Panc1 (cell line): ENCODE measurements around the gene CYBRD1. TPM values are rescaled to one million over a fixed set of nuclear protein-coding genes. Genes with fewer than 3 reads are reported as not detected.

Experiments used
- ATAC-seq: fragments of 200-7000 bp; cut with Tn5 transposase; 2 replicates; pipeline ENCODE4 v1.9.1; 2020; ENCODE audit warnings: mild to moderate bottlenecking, moderate library complexity
- BruUV-seq: library from RNA; stranded (reverse); fragments of 400-500 nt; replicated peaks from 2 replicates; lab custom pipeline; 2021; lab: Mats Ljungman, UMichigan
- CTCF ChIA-PET: fragments of 300-600 bp; sonication (Branson Sonifier 250); formaldehyde crosslinking; loops from one replicate; lab custom pipeline; 2022; ENCODE audit warnings: antibody characterized with exemption; lab: Charles Lee
- POLR2A ChIA-PET: fragments of 300-600 bp; sonication (Branson Sonifier 250); formaldehyde crosslinking; loops from one replicate; lab custom pipeline; 2022; ENCODE audit warnings: antibody characterized with exemption; lab: Charles Lee
- DNase-seq: peaks from one replicate; pipeline ENCODE4 v3.0.0-alpha.2; 2010; ENCODE audit warnings: low read depth, low spot score
- H3K27ac ChIP-seq: 2 replicates; pipeline ENCODE4 v1.5.1; 2011; ENCODE audit warnings: mild to moderate bottlenecking, low read length, inconsistent platforms
- H3K27me3 ChIP-seq: fragments of 200-500 bp; sonication (Bioruptor generic); 2 replicates; pipeline ENCODE4 v1.6.0; 2014; ENCODE audit warnings: low read length, inconsistent platforms; ENCODE audit not compliant: control insufficient read depth, insufficient read depth
- H3K36me3 ChIP-seq: fragments of 200-500 bp; sonication (Bioruptor generic); 2 replicates; pipeline ENCODE4 v1.5.1; 2014; ENCODE audit warnings: inconsistent platforms, mild to moderate bottlenecking, low read length, moderate library complexity; ENCODE audit not compliant: control insufficient read depth, insufficient read depth
- H3K4me1 ChIP-seq: 2 replicates; pipeline ENCODE4 v1.5.1; 2011; ENCODE audit warnings: inconsistent platforms, mild to moderate bottlenecking, low read length, moderate library complexity; ENCODE audit not compliant: control insufficient read depth, insufficient read depth
- H3K4me3 ChIP-seq, 2 experiments: 2 replicates each; pipeline ENCODE4 v1.5.1; 2011 to 2012; ENCODE audit warnings: low read depth in 2 of 2, low read length in 2 of 2, mild to moderate bottlenecking in 2 of 2, inconsistent platforms in 1 of 2, moderate library complexity in 1 of 2
- H3K9me3 ChIP-seq: fragments of 200-500 bp; sonication (Bioruptor generic); 2 replicates; pipeline ENCODE4 v1.5.1; 2014; ENCODE audit warnings: low read depth, mild to moderate bottlenecking, inconsistent platforms, low read length, moderate library complexity; ENCODE audit not compliant: control insufficient read depth, insufficient read depth
- CTCF ChIP-seq: fragments of 450-650 bp; IDR thresholded peaks from 2 replicates; pipeline ENCODE4 v1.5.1; 2017; ENCODE audit warnings: mild to moderate bottlenecking
- POLR2AphosphoS5 ChIP-seq: IDR thresholded peaks from 2 replicates; pipeline ENCODE4 v1.6.1; 2012; ENCODE audit warnings: mild to moderate bottlenecking, low read depth, low read length, moderate library complexity
- REST ChIP-seq, 2 experiments: IDR thresholded peaks; 2 replicates each; pipeline ENCODE4 v1.6.1; 2011 to 2012; ENCODE audit warnings: low read depth in 2 of 2, control low read depth in 1 of 2, low read length in 1 of 2, mild to moderate bottlenecking in 1 of 2, moderate library complexity in 1 of 2; ENCODE audit not compliant: insufficient read depth in 1 of 2
- SIN3A ChIP-seq: IDR thresholded peaks from 2 replicates; pipeline ENCODE4 v1.6.1; 2012; ENCODE audit warnings: low read depth, mild to moderate bottlenecking, low read length, moderate library complexity, borderline replicate concordance; ENCODE audit not compliant: insufficient read depth
- TCF7L2 ChIP-seq: IDR thresholded peaks from 2 replicates; pipeline ENCODE4 v1.6.1; 2011; ENCODE audit warnings: mild to moderate bottlenecking, low read depth, low read length, inconsistent platforms
- in situ Hi-C: cut with HindIII; loops from 2 replicates; pipeline ENCODE4 v1.10.0; 2016; ENCODE audit warnings: low sequenced_read_pairs, low pct_unique_long_range_greater_than_20kb
- intact Hi-C: fragments of 100-400 bp; cut with micrococcal nuclease; formaldehyde crosslinking; loops from one replicate; pipeline ENCODE4 v1.10.0; 2022; ENCODE audit not compliant: unreplicated experiment
- total RNA-seq: library from RNA; stranded (reverse); gene quantifications from one replicate; pipeline ENCODE4 v1.2.1, GENCODE V29; 2021; ENCODE audit not compliant: unreplicated experiment

Gene CYBRD1
- total RNA-seq, 1 experiment from 2014 or later, result 2.5 TPM

GRCh38 chr2:171550613-171551012 is 28.3 kb downstream of the CYBRD1 start:
- intact Hi-C loops (no loop called here), in situ Hi-C loops (no loop called here)
- H3K36me3 ChIP-seq, result no peaks in the 10 kb centered on the region
- H3K9me3 ChIP-seq, result no peaks in the 10 kb centered on the region
- no peaks in the 10 kb centered on the region for H3K4me1 ChIP-seq
- POLR2A ChIA-PET, result no interaction called here
- H3K4me3 ChIP-seq, result no peak overlapping the region
- CTCF ChIA-PET, result no interaction called here
- TF ChIP-seq SIN3A (no peak), REST (IDR thresholded peaks at IDR 0.05; ENCODE audit: insufficient read depth in 1 of 2, low read depth in 2 of 2, low read length in 1 of 2) (no peak), TCF7L2 (no peak), POLR2AphosphoS5 (no peak), CTCF (no peak)
- no peak overlapping the region for H3K27ac ChIP-seq
- no peaks in the 10 kb centered on the region; the same call in 1 of the 2 replicates for H3K27me3 ChIP-seq
- ATAC-seq, result no peak
- DNase-seq, result no peak
- no TSS peak for BruUV-seq

- in situ Hi-C loops, result no loop called here
- ChIA-PET POLR2A (no interaction called here), CTCF (no interaction called here)
- no peaks in the 10 kb centered on the region; the same call in 1 of the 2 replicates for H3K27me3 ChIP-seq
- H3K36me3 ChIP-seq, result no peaks in the 10 kb centered on the region
- DNase-seq, result no peak
- TF ChIP-seq POLR2AphosphoS5 (no peak), SIN3A (no peak), CTCF (no peak), REST (IDR thresholded peaks at IDR 0.05; ENCODE audit: insufficient read depth in 1 of 2, low read depth in 2 of 2, low read length in 1 of 2) (no peak), TCF7L2 (no peak)
- BruUV-seq, result no TSS peak
- no peak for ATAC-seq
- no peak overlapping the region for H3K27ac ChIP-seq
- H3K4me1 ChIP-seq, result no peaks in the 10 kb centered on the region
- H3K9me3 ChIP-seq, result no peaks in the 10 kb centered on the region
- H3K4me3 ChIP-seq, result no peak overlapping the region
- intact Hi-C loops, result no loop called here
Measured at GRCh38 chr2:171551836-171552235, 29.6 kb downstream of the CYBRD1 start.
